NT2/D1 (cell line): ENCODE measurements around the gene DNAJC2.

Source experiments
- DNase-seq: peaks from one replicate; pipeline ENCODE4 v3.0.0-alpha.2; 2011; ENCODE audit warnings: low read depth, low spot score
- H3K27me3 ChIP-seq: 2 replicates; pipeline ENCODE4 v1.6.0; 2011; ENCODE audit warnings: mild to moderate bottlenecking; ENCODE audit not compliant: insufficient read length, insufficient read depth
- H3K36me3 ChIP-seq: 2 replicates; pipeline ENCODE4 v1.6.1; 2011; ENCODE audit warnings: mild to moderate bottlenecking, low read length, mixed read lengths; ENCODE audit not compliant: insufficient read depth, insufficient read length
- H3K4me1 ChIP-seq: 2 replicates; pipeline ENCODE4 v1.5.1; 2011; ENCODE audit not compliant: insufficient read depth, insufficient read length
- H3K4me3 ChIP-seq: 2 replicates; pipeline ENCODE4 v1.5.1; 2011; ENCODE audit warnings: low read depth; ENCODE audit not compliant: insufficient read length
- H3K9ac ChIP-seq: 2 replicates; pipeline ENCODE4 v1.6.0; 2011; ENCODE audit warnings: low read depth; ENCODE audit not compliant: insufficient read length
- H3K9me3 ChIP-seq: 2 replicates; pipeline ENCODE4 v1.5.1; 2011; ENCODE audit warnings: mild to moderate bottlenecking, low read length; ENCODE audit not compliant: insufficient read depth
- SUZ12 ChIP-seq: IDR thresholded peaks from 2 replicates; pipeline ENCODE4 v1.6.1; 2011; ENCODE audit not compliant: insufficient read length, insufficient read depth; ENCODE audit errors: extremely low read depth
- YY1 ChIP-seq: IDR thresholded peaks from 2 replicates; pipeline ENCODE4 v1.6.1; 2011; ENCODE audit not compliant: insufficient read length, insufficient read depth
- ZNF274 ChIP-seq: IDR thresholded peaks from 2 replicates; pipeline ENCODE4 v1.6.1; 2011; ENCODE audit warnings: mild to moderate bottlenecking, low read depth, low read length

Gene DNAJC2

GRCh38 chr7:103338864-103339263 is 5.7 kb downstream of the DNAJC2 start:
- DNase-seq, result no peak
- Histone ChIP-seq H3K4me1 (no peaks in the 10 kb centered on the region), H3K9ac (no peak overlapping the region), H3K4me3 (no peak overlapping the region), H3K27me3 (no peaks in the 10 kb centered on the region), H3K9me3 (no peaks in the 10 kb centered on the region), H3K36me3 (peaks cover 53% of the 10 kb centered on the region)
- TF ChIP-seq SUZ12 (no peak), YY1 (no peak)

GRCh38 chr7:103336761-103337160 is 7.8 kb downstream of the DNAJC2 start:
- no peak overlapping the region for H3K4me3 ChIP-seq
- no peaks in the 10 kb centered on the region for H3K4me1 ChIP-seq
- TF ChIP-seq SUZ12 (no peak), YY1 (no peak), ZNF274 (no peak)
- DNase-seq, result no peak
- no peaks in the 10 kb centered on the region for H3K27me3 ChIP-seq
- no peak overlapping the region for H3K9ac ChIP-seq
- H3K36me3 ChIP-seq, result peaks cover 57% of the 10 kb centered on the region
- no peaks in the 10 kb centered on the region for H3K9me3 ChIP-seq

DNA sequence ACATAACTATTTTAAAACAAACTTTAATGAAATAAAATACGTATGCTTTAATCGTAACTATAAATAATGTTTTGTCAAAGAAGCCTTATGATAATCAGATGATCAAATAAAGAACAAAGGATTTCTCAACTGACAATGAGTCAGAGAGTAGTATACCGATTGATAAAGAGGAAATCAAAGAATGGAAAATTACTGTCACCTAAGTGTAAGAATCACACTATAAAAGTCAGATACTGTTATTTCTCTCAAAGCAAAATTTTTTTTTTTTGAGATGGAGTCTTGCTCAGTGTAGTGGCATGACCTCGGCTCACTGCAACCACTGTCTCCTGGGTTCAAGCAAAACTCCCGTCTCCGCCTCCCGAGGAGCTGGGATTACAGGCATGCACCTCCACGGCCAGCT is 18.8 kb downstream of the DNAJC2 start:
- TF ChIP-seq ZNF274 (no peak), SUZ12 (no peak), YY1 (no peak)
- Histone ChIP-seq H3K9ac (no peak overlapping the region), H3K9me3 (no peaks in the 10 kb centered on the region), H3K27me3 (no peaks in the 10 kb centered on the region), H3K4me3 (no peak overlapping the region), H3K36me3 (peaks cover 63% of the 10 kb centered on the region), H3K4me1 (no peaks in the 10 kb centered on the region)
- DNase-seq, result no peak

DNA sequence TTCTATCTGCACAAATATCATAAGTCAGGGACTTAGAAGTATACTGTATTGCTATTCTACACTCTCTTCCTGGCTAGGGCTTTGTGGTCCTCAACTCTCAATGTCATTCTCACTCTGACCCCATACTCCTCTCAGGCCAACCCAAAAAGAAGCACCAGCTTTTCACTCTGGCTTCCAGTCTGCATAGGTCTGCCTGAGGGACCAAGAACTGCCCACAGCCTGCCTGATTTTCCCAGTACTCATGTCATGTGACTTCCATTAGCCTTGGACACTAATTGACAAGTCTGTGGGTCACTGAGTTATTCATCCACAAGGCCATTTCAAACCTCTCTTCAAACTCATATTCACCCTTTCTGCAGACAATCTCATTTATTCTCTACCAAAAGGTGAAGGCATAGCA is 27.6 kb downstream of the DNAJC2 start:
- no peak for TF ChIP-seq YY1
- no peak for TF ChIP-seq SUZ12
- TF ChIP-seq ZNF274, result no peak
- Histone ChIP-seq H3K36me3 (peaks cover 78% of the 10 kb centered on the region), H3K9ac (no peak overlapping the region), H3K27me3 (no peaks in the 10 kb centered on the region), H3K9me3 (no peaks in the 10 kb centered on the region), H3K4me3 (no peak overlapping the region), H3K4me1 (no peaks in the 10 kb centered on the region)
- no peak for DNase-seq

DNA sequence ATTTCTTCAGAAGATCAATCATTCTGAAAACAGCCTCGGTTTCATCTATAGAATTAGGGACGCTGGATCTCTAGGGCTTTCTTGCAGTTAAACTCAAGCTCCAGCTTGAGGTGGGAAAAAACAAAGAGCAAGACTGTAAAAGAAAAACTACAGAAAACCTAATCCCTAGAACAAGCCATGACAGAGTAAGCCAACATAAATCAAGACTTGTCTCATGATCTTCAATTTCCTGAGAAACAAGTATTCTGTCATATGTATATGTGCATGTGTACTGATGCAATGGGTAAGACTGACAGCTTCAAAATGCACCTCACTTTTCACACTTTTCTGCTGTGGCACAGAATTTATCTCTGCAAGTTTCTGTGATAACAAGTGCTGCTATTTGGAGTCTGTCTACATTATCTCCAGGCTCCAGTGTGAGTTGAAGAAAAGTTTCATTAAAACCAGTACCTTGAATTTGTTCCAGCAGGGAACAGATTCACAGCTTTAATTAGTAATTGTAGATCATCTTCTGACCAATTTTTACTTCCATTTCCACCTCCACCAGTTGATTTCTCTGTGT is 28.1 kb downstream of the DNAJC2 start:
- Histone ChIP-seq H3K9me3 (no peaks in the 10 kb centered on the region), H3K36me3 (peaks cover 79% of the 10 kb centered on the region), H3K4me1 (no peaks in the 10 kb centered on the region), H3K4me3 (no peak overlapping the region), H3K27me3 (no peaks in the 10 kb centered on the region), H3K9ac (no peak overlapping the region)
- no peak for TF ChIP-seq SUZ12
- no peak for TF ChIP-seq ZNF274
- TF ChIP-seq YY1, result no peak
- no peak for DNase-seq

GRCh38 chr7:103314852-103315251 is 29.7 kb downstream of the DNAJC2 start:
- Histone ChIP-seq H3K27me3 (no peaks in the 10 kb centered on the region), H3K4me1 (no peaks in the 10 kb centered on the region), H3K9me3 (no peaks in the 10 kb centered on the region), H3K36me3 (peaks cover 83% of the 10 kb centered on the region), H3K4me3 (no peak overlapping the region), H3K9ac (no peak overlapping the region)
- no peak for TF ChIP-seq SUZ12
- no peak for TF ChIP-seq YY1
- no peak for TF ChIP-seq ZNF274
- no peak for DNase-seq

GRCh38 chr7:103307503-103308231 is 36.9 kb downstream of the DNAJC2 start:
- DNase-seq, result no peak
- H3K27me3 ChIP-seq, result no peaks in the 10 kb centered on the region
- peaks cover 83% of the 10 kb centered on the region for H3K36me3 ChIP-seq
- TF ChIP-seq YY1 (no peak), ZNF274 (no peak), SUZ12 (no peak)
- H3K9me3 ChIP-seq, result no peaks in the 10 kb centered on the region
- H3K4me3 ChIP-seq, result no peak overlapping the region
- no peak overlapping the region for H3K9ac ChIP-seq
- H3K4me1 ChIP-seq, result no peaks in the 10 kb centered on the region
